HEK293 (cell line): ENCODE results near the gene EXD3.
A peak's percentile ranks its signal among the peaks of the same experiment; 100 is the strongest.

Experiments
- AEBP2 ChIP-seq: fragments of 450-650 bp; formaldehyde crosslinking; IDR thresholded peaks from 2 replicates; pipeline ENCODE4 v1.5.1; 2016; ENCODE audit warnings: missing biosample characterization, missing genetic modification characterization, borderline replicate concordance
- MEIS1 ChIP-seq: sonication (generic); formaldehyde crosslinking; IDR thresholded peaks from 2 replicates; pipeline ENCODE4 v1.8.1; 2022; ENCODE audit warnings: missing genetic modification reagents, mild to moderate bottlenecking, borderline replicate concordance
- SETDB1 ChIP-seq: IDR thresholded peaks from one replicate; pipeline ENCODE4 v1.6.1; 2017; ENCODE audit warnings: mild to moderate bottlenecking, low read length, moderate library complexity, mixed read lengths; ENCODE audit not compliant: insufficient read length
- ZBTB21 ChIP-seq: fragments of 450-650 bp; formaldehyde crosslinking; IDR thresholded peaks from 2 replicates; pipeline ENCODE4 v1.5.1; 2017; ENCODE audit warnings: missing biosample characterization, missing genetic modification characterization
- ZBTB26 ChIP-seq: fragments of 450-650 bp; formaldehyde crosslinking; optimal IDR thresholded peaks from 2 replicates; pipeline ENCODE3; 2016; ENCODE audit warnings: missing biosample characterization, mild to moderate bottlenecking, missing genetic modification characterization
- ZFHX2 ChIP-seq: fragments of 450-650 bp; formaldehyde crosslinking; conservative IDR thresholded peaks from 2 replicates; pipeline ENCODE4 v1.5.1; 2016; ENCODE audit warnings: missing biosample characterization, missing genetic modification characterization
- ZFP37 ChIP-seq: fragments of 450-650 bp; formaldehyde crosslinking; IDR thresholded peaks from 2 replicates; pipeline ENCODE4 v1.5.1; 2016; ENCODE audit warnings: missing biosample characterization, missing genetic modification characterization
- ZNF112 ChIP-seq: fragments of 450-650 bp; formaldehyde crosslinking; IDR thresholded peaks from 2 replicates; pipeline ENCODE4 v1.5.0; 2017; ENCODE audit warnings: missing biosample characterization, missing genetic modification characterization
- ZNF114 ChIP-seq: fragments of 450-650 bp; formaldehyde crosslinking; IDR thresholded peaks from 2 replicates; pipeline ENCODE4 v1.5.0; 2017; ENCODE audit warnings: missing biosample characterization, missing genetic modification characterization
- ZNF132 ChIP-seq: fragments of 450-650 bp; formaldehyde crosslinking; IDR thresholded peaks from 2 replicates; pipeline ENCODE4 v1.5.1; 2017; ENCODE audit warnings: missing biosample characterization, missing genetic modification characterization, borderline replicate concordance
- ZNF169 ChIP-seq: fragments of 450-650 bp; formaldehyde crosslinking; IDR thresholded peaks from 2 replicates; pipeline ENCODE4 v1.5.1; 2016; ENCODE audit warnings: missing biosample characterization, missing genetic modification characterization
- ZNF211 ChIP-seq: fragments of 450-650 bp; formaldehyde crosslinking; IDR thresholded peaks from 2 replicates; pipeline ENCODE4 v1.5.1; 2016; ENCODE audit warnings: low read depth, missing biosample characterization, missing genetic modification characterization
- ZNF214 ChIP-seq: fragments of 450-650 bp; formaldehyde crosslinking; IDR thresholded peaks from 2 replicates; pipeline ENCODE4 v1.5.1; 2017; ENCODE audit warnings: missing biosample characterization, mild to moderate bottlenecking, missing genetic modification characterization, borderline replicate concordance
- ZNF239 ChIP-seq: fragments of 450-650 bp; formaldehyde crosslinking; IDR thresholded peaks from 2 replicates; pipeline ENCODE4 v1.5.1; 2016; ENCODE audit warnings: missing biosample characterization, missing genetic modification characterization
- ZNF274 ChIP-seq, 2 experiments: fragments of 200-500 bp in 1 of 2; fragments of 450-650 bp in 1 of 2; sonication (Bioruptor generic) in 1 of 2; formaldehyde crosslinking in 1 of 2; IDR thresholded peaks; 2 replicates each; pipeline versions ENCODE4 v1.5.1 to v1.6.1; 2014 to 2016; ENCODE audit warnings: borderline replicate concordance in 1 of 2, inconsistent platforms in 1 of 2, low read length in 1 of 2, missing biosample characterization in 1 of 2, missing genetic modification characterization in 1 of 2
- ZNF280C ChIP-seq: fragments of 450-650 bp; formaldehyde crosslinking; IDR thresholded peaks from 2 replicates; pipeline ENCODE4 v1.5.1; 2016; ENCODE audit warnings: missing biosample characterization, missing genetic modification characterization
- ZNF426 ChIP-seq: fragments of 450-650 bp; formaldehyde crosslinking; IDR thresholded peaks from 2 replicates; pipeline ENCODE4 v1.5.1; 2017; ENCODE audit warnings: missing biosample characterization, missing genetic modification characterization, mild to moderate bottlenecking, inconsistent platforms, moderate library complexity
- ZNF48 ChIP-seq: fragments of 450-650 bp; formaldehyde crosslinking; IDR thresholded peaks from 2 replicates; pipeline ENCODE4 v1.5.1; 2016; ENCODE audit warnings: missing biosample characterization, missing genetic modification characterization
- ZNF510 ChIP-seq: fragments of 450-650 bp; formaldehyde crosslinking; IDR thresholded peaks from 2 replicates; pipeline ENCODE4 v1.5.1; 2018; ENCODE audit warnings: mild to moderate bottlenecking, missing genetic modification characterization, missing biosample characterization; ENCODE audit not compliant: insufficient replicate concordance
- ZNF558 ChIP-seq: fragments of 450-650 bp; formaldehyde crosslinking; IDR thresholded peaks from 2 replicates; pipeline ENCODE4 v1.5.1; 2016; ENCODE audit warnings: missing biosample characterization, missing genetic modification characterization
- ZNF626 ChIP-seq: fragments of 450-650 bp; sonication (Bioruptor Pico); formaldehyde crosslinking; IDR thresholded peaks from 2 replicates; pipeline ENCODE4 v1.5.1; 2018; ENCODE audit warnings: missing biosample characterization, missing genetic modification characterization, inconsistent platforms
- ZNF670 ChIP-seq: fragments of 450-650 bp; formaldehyde crosslinking; IDR thresholded peaks from 2 replicates; pipeline ENCODE4 v1.5.1; 2016; ENCODE audit warnings: missing biosample characterization, missing genetic modification characterization, low read depth
- ZNF830 ChIP-seq: fragments of 450-650 bp; IDR thresholded peaks from 2 replicates; pipeline ENCODE4 v1.5.0; 2018; ENCODE audit warnings: missing biosample characterization, missing genetic modification characterization, low read depth, mild to moderate bottlenecking, moderate library complexity
- ZSCAN18 ChIP-seq: fragments of 450-650 bp; formaldehyde crosslinking; IDR thresholded peaks from 2 replicates; pipeline ENCODE4 v1.5.1; 2016; ENCODE audit warnings: missing biosample characterization, missing genetic modification characterization
- TF ChIP-seq, protein P1 (sequence below): fragments of 450-650 bp; IDR thresholded peaks from 2 replicates; pipeline ENCODE4 v1.5.1; 2018; ENCODE audit warnings: missing biosample characterization, mild to moderate bottlenecking, missing genetic modification characterization
- TF ChIP-seq, protein P2 (sequence below): fragments of 450-650 bp; formaldehyde crosslinking; IDR thresholded peaks from 2 replicates; pipeline ENCODE4 v1.5.1; 2016; ENCODE audit warnings: missing biosample characterization, missing genetic modification characterization

The EXD3 gene

GRCh38 chr9:137301081-137301947 lies 121.6 kb downstream of the EXD3 start (continued):
- TF ChIP-seq ZNF114 (tag by site-specific recombination) (no peak), MEIS1 (CRISPR knock-in tag) (no peak; the same call in 1 of the 2 replicates), ZNF239 (tag by site-specific recombination) (no peak), ZNF214 (tag by site-specific recombination) (no peak), ZNF48 (no peak), ZBTB21 (tag by site-specific recombination) (no peak), ZNF211 (tag by site-specific recombination) (no peak), ZNF830 (tag by site-specific recombination) (no peak), ZNF558 (tag by site-specific recombination) (no peak), ZNF112 (tag by site-specific recombination) (no peak), SETDB1 (no peak), ZNF280C (tag by site-specific recombination) (no peak), ZBTB26 (peak; percentile 90), ZNF169 (tag by site-specific recombination) (peak; percentile 82; the same call in 1 of the 2 replicates), ZNF274 (IDR thresholded peaks at IDR 0.05; ENCODE audit: low read length) (no peak), ZNF274 (tag by site-specific recombination; IDR thresholded peaks at IDR 0.05; ENCODE audit: borderline replicate concordance) (no peak), ZFHX2 (peak; percentile 3; the same call in 1 of the 2 replicates), ZSCAN18 (tag by site-specific recombination) (no peak), ZNF132 (no peak), ZNF626 (tag by site-specific recombination) (no peak), ZFP37 (no peak), ZNF670 (tag by site-specific recombination) (no peak), AEBP2 (tag by site-specific recombination) (no peak), ZNF426 (tag by site-specific recombination) (no peak), ZNF510 (tag by site-specific recombination) (no peak)
- TF ChIP-seq, protein P1, sequence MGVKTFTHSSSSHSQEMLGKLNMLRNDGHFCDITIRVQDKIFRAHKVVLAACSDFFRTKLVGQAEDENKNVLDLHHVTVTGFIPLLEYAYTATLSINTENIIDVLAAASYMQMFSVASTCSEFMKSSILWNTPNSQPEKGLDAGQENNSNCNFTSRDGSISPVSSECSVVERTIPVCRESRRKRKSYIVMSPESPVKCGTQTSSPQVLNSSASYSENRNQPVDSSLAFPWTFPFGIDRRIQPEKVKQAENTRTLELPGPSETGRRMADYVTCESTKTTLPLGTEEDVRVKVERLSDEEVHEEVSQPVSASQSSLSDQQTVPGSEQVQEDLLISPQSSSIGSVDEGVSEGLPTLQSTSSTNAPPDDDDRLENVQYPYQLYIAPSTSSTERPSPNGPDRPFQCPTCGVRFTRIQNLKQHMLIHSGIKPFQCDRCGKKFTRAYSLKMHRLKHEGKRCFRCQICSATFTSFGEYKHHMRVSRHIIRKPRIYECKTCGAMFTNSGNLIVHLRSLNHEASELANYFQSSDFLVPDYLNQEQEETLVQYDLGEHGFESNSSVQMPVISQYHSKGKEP (tag by site-specific recombination) = 0 out of 2 replicates have a peak, but pooled peaks have one; percentile 3
- TF ChIP-seq, protein P2, sequence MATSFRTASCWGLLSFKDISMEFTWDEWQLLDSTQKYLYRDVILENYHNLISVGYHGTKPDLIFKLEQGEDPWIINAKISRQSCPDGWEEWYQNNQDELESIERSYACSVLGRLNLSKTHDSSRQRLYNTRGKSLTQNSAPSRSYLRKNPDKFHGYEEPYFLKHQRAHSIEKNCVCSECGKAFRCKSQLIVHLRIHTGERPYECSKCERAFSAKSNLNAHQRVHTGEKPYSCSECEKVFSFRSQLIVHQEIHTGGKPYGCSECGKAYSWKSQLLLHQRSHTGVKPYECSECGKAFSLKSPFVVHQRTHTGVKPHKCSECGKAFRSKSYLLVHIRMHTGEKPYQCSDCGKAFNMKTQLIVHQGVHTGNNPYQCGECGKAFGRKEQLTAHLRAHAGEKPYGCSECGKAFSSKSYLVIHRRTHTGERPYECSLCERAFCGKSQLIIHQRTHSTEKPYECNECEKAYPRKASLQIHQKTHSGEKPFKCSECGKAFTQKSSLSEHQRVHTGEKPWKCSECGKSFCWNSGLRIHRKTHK (tag by site-specific recombination) = no peak
